GM23338 (cell line): ENCODE results near the gene OR2AG2. TPM values are rescaled to one million over a fixed set of nuclear protein-coding genes. Genes with fewer than 3 reads are reported as not detected.

Experiments
- ATAC-seq: fragments of 200-7000 bp; cut with Tn5 transposase; 3 replicates; pipeline ENCODE4 v1.9.1; 2020
- DNase-seq: peaks from one replicate; pipeline ENCODE4 v3.0.0-alpha.2; 2015; ENCODE audit warnings: low spot score
- H2AFZ ChIP-seq: fragments of 200-600 bp; sonication (generic); 2 replicates; pipeline ENCODE4 v1.8.0; 2016; ENCODE audit warnings: antibody characterized with exemption, mild to moderate bottlenecking, moderate library complexity
- H3F3A ChIP-seq: fragments of 200-600 bp; sonication (generic); replicated peaks from 2 replicates; pipeline ENCODE4 v1.8.0; 2017; ENCODE audit warnings: antibody characterized with exemption, mixed run types, low read depth
- H3K27ac ChIP-seq: fragments of 200-600 bp; sonication (generic); 2 replicates; pipeline ENCODE4 v1.6.1; 2016; ENCODE audit warnings: low read depth
- H3K27me3 ChIP-seq: fragments of 200-600 bp; sonication (generic); 2 replicates; pipeline ENCODE4 v1.8.0; 2016; ENCODE audit warnings: mild to moderate bottlenecking, mixed run types, moderate library complexity; ENCODE audit not compliant: insufficient read depth
- H3K36me3 ChIP-seq: fragments of 200-600 bp; sonication (generic); 2 replicates; pipeline ENCODE4 v1.8.0; 2016; ENCODE audit warnings: mild to moderate bottlenecking; ENCODE audit not compliant: insufficient read depth
- H3K4me1 ChIP-seq: fragments of 200-600 bp; sonication (generic); 2 replicates; pipeline ENCODE4 v1.8.0; 2016; ENCODE audit warnings: mild to moderate bottlenecking, moderate library complexity; ENCODE audit not compliant: insufficient read depth
- H3K4me2 ChIP-seq: fragments of 200-600 bp; sonication (generic); 2 replicates; pipeline ENCODE4 v1.7.1; 2017; ENCODE audit warnings: mixed run types
- H3K4me3 ChIP-seq: fragments of 200-600 bp; sonication (generic); 2 replicates; pipeline ENCODE4 v1.6.1; 2016; ENCODE audit warnings: mixed run types
- H3K79me2 ChIP-seq: fragments of 200-600 bp; sonication (generic); replicated peaks from 2 replicates; pipeline ENCODE4 v1.8.0; 2017; ENCODE audit warnings: mild to moderate bottlenecking; ENCODE audit not compliant: insufficient read depth
- H3K9me2 ChIP-seq: fragments of 200-600 bp; sonication (generic); 2 replicates; pipeline ENCODE4 v1.8.0; 2017; ENCODE audit not compliant: insufficient read depth
- H4K20me1 ChIP-seq: fragments of 200-600 bp; sonication (generic); replicated peaks from 2 replicates; pipeline ENCODE4 v1.8.0; 2017; ENCODE audit warnings: mild to moderate bottlenecking; ENCODE audit not compliant: insufficient read depth
- H3K27ac Mint-ChIP-seq: 2 replicates; pipeline ENCODE4 v1.8.0; 2020; ENCODE audit warnings: inconsistent platforms, mild to moderate bottlenecking, moderate library complexity, mixed read lengths
- H3K27me3 Mint-ChIP-seq: 3 replicates; pipeline ENCODE4 v1.8.0; 2022; ENCODE audit warnings: low read depth, mild to moderate bottlenecking, moderate library complexity, mixed read lengths, inconsistent platforms; ENCODE audit not compliant: insufficient read depth, poor library complexity
- H3K36me3 Mint-ChIP-seq: 3 replicates; pipeline ENCODE4 v1.8.0; 2021; ENCODE audit warnings: low read depth, mild to moderate bottlenecking, inconsistent platforms, moderate library complexity, mixed read lengths
- H3K4me1 Mint-ChIP-seq: 3 replicates; pipeline ENCODE4 v1.8.0; 2020; ENCODE audit warnings: mild to moderate bottlenecking, inconsistent platforms, mixed read lengths
- H3K4me3 Mint-ChIP-seq: 3 replicates; pipeline ENCODE4 v1.8.0; 2021; ENCODE audit warnings: moderate library complexity, mild to moderate bottlenecking, inconsistent platforms, mixed read lengths
- H3K9me3 Mint-ChIP-seq: 3 replicates; pipeline ENCODE4 v1.8.0; 2020; ENCODE audit warnings: moderate library complexity, mild to moderate bottlenecking, inconsistent platforms, mixed read lengths
- CREB1 ChIP-seq: fragments of 250-450 bp; sonication (Bioruptor Pico); IDR thresholded peaks from 2 replicates; pipeline ENCODE4 v1.5.0; 2020; ENCODE audit warnings: low read depth, mild to moderate bottlenecking, moderate library complexity
- CTCF ChIP-seq, 2 experiments: fragments of 200-600 bp in 1 of 2; sonication (generic) in 1 of 2; conservative IDR thresholded peaks; 2 replicates each; pipeline versions ENCODE4 v1.5.1 to v1.6.1; 2016 to 2017; ENCODE audit warnings: antibody characterized with exemption in 2 of 2, low read depth in 2 of 2, mild to moderate bottlenecking in 2 of 2, moderate library complexity in 1 of 2
- ETS1 ChIP-seq: IDR thresholded peaks from 2 replicates; pipeline ENCODE4 v1.6.1; 2016; ENCODE audit warnings: antibody characterized with exemption
- EZH2 ChIP-seq: fragments of 200-600 bp; sonication (generic); IDR thresholded peaks from one replicate; pipeline ENCODE4 v1.8.0; 2017; ENCODE audit warnings: antibody characterized with exemption, mild to moderate bottlenecking, low read depth; ENCODE audit not compliant: unreplicated experiment
- EZH2phosphoT487 ChIP-seq: fragments of 200-600 bp; sonication (generic); IDR thresholded peaks from one replicate; pipeline ENCODE4 v1.8.1; 2018; ENCODE audit warnings: antibody characterized with exemption; ENCODE audit not compliant: unreplicated experiment
- JUNB ChIP-seq: IDR thresholded peaks from one replicate; pipeline ENCODE4 v1.6.1; 2016; ENCODE audit warnings: antibody characterized with exemption; ENCODE audit not compliant: unreplicated experiment
- NANOG ChIP-seq: IDR thresholded peaks from 2 replicates; pipeline ENCODE4 v1.6.1; 2016; ENCODE audit warnings: antibody characterized with exemption, borderline replicate concordance
- POLR2AphosphoS5 ChIP-seq: IDR thresholded peaks from 2 replicates; pipeline ENCODE4 v1.6.1; 2016; ENCODE audit warnings: antibody characterized with exemption, low read depth
- REST ChIP-seq: IDR thresholded peaks from one replicate; pipeline ENCODE4 v1.6.1; 2018; ENCODE audit warnings: antibody characterized with exemption; ENCODE audit not compliant: unreplicated experiment
- STAT1 ChIP-seq: IDR thresholded peaks from one replicate; pipeline ENCODE4 v1.6.1; 2016; ENCODE audit warnings: antibody characterized with exemption; ENCODE audit not compliant: unreplicated experiment
- ZNF114 ChIP-seq: fragments of 250-450 bp; sonication (Bioruptor Pico); IDR thresholded peaks from 2 replicates; pipeline ENCODE4 v1.5.0; 2020; ENCODE audit warnings: mild to moderate bottlenecking, moderate library complexity
- ZNF331 ChIP-seq: fragments of 250-450 bp; sonication (Bioruptor Pico); IDR thresholded peaks from 2 replicates; pipeline ENCODE4 v1.5.0; 2020; ENCODE audit warnings: low read depth, mild to moderate bottlenecking, moderate library complexity
- ZNF462 ChIP-seq: fragments of 250-450 bp; sonication (Bioruptor Pico); IDR thresholded peaks from 2 replicates; pipeline ENCODE4 v1.5.0; 2020; ENCODE audit warnings: mild to moderate bottlenecking, moderate library complexity
- polyA plus RNA-seq: library from polyadenylated mRNA; unstranded; fragments of >200 nt; fragmentation: Nextera tagmentation; extraction: Ambion mirVana; gene quantifications from 2 replicates; pipeline ENCODE4 v1.2.1, GENCODE V29; 2016
- total RNA-seq: library from RNA; depleted of rRNA; stranded (reverse); fragments of >200 nt; shearing (Covaris generic); gene quantifications from 2 replicates; pipeline ENCODE4 v1.2.3, GENCODE V29; 2014

OR2AG2 gene
- total and polyA plus RNA-seq, 2 experiments from 2014 or later, result 0.11 to 0.45 TPM

- TF ChIP-seq NANOG, result no peak
- no peak for TF ChIP-seq STAT1
- no peak for TF ChIP-seq EZH2
- TF ChIP-seq JUNB, result no peak
Measured at GRCh38 chr11:6745018-6745417, 26.8 kb downstream of the OR2AG2 start (continued).

GRCh38 chr11:6742260-6742659 lies 29.5 kb downstream of the OR2AG2 start:
- no peak overlapping the region for H3K4me3 Mint-ChIP-seq
- Histone ChIP-seq H3K4me2 (no peak overlapping the region), H3K27ac (no peak overlapping the region), H3K27me3 (no peaks in the 10 kb centered on the region), H3K4me1 (no peaks in the 10 kb centered on the region), H2AFZ (no peak overlapping the region), H3K9me2 (peaks cover 7% of the 10 kb centered on the region; the same call in 1 of the 2 replicates), H3F3A (no peaks in the 10 kb centered on the region), H3K36me3 (no peaks in the 10 kb centered on the region), H3K4me3 (no peak overlapping the region), H3K79me2 (no peaks in the 10 kb centered on the region), H4K20me1 (no peaks in the 10 kb centered on the region)
- no peak for DNase-seq
- no peak overlapping the region for H3K27ac Mint-ChIP-seq
- ATAC-seq, result no peak
- no peaks in the 10 kb centered on the region for H3K4me1 Mint-ChIP-seq
- H3K27me3 Mint-ChIP-seq, result peaks cover 2% of the 10 kb centered on the region
- H3K36me3 Mint-ChIP-seq, result no peaks in the 10 kb centered on the region
- no peaks in the 10 kb centered on the region for H3K9me3 Mint-ChIP-seq
- TF ChIP-seq CTCF (conservative IDR thresholded peaks at IDR 0.05; ENCODE audit: low read depth in 2 of 2), result no peak
- no peak for TF ChIP-seq ETS1
- TF ChIP-seq ZNF462, result no peak
- TF ChIP-seq REST, result no peak
- no peak for TF ChIP-seq ZNF114
- TF ChIP-seq ZNF331 (CRISPR knock-in tag), result no peak
- TF ChIP-seq POLR2AphosphoS5, result no peak
- TF ChIP-seq CREB1 (CRISPR knock-in tag), result no peak
- no peak for TF ChIP-seq EZH2phosphoT487
- TF ChIP-seq NANOG, result no peak
- no peak for TF ChIP-seq STAT1
- no peak for TF ChIP-seq EZH2
- no peak for TF ChIP-seq JUNB
